ENCODE data around the gene TAF3.
"Not testable (repeated sequence)": the region's sequence is repeated elsewhere in the genome, so short reads cannot be mapped to it uniquely, and the experiment has no call there.

TAF3 gene

GRCh38 chr10:7818295-7819120, at the start of gene TAF3:
Gene TAF3 (plus strand): TSS chr10:7818505. CDS start chr10:7818710, 205 bp downstream.
- peak; percentile 87 to 91 for DNase-seq

DNA sequence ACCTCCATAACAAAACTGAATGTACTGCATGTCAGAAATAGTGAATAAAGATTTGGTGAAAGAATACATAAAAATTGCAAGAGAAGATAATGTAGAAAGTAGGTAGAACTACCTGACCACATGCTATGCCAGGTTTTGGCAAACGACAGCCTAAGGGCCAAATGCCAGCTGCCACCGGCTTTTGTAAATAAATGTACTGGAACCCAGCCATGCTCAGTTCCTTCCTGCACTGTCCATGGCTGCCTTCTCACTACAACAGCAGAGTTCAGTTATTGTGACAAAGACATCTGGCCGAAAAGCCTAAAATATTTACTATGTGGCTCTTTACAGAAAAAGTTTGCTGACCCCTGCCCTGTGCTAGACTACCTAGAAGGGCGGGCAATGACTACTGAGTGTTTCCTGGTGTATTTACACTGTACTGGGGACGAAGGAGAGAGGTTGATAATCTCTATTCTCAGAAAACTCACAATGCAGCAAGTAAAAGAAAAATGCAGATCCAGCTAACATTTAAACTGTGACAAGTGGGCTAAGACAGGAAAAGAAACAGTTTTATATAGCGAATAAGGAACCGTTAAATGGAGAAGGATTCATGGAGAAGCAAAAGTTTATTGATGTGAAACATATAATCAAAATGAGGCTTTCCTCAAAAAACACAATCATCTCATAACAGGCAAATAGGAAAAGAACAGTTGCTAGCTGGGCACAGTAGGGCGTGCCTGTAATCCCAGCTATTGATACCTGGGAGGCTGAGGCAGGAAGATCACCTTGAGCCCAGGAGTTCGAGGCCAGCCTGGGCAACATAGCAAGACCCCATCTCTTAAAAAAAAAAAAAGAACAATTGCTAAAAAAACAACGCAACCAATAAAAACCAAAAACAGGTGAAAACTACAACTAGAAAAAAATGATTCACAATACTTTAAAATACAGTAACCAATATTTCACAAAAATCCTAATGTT, 44.2 kb upstream of the TAF3 start:
- no peak for DNase-seq

DNA sequence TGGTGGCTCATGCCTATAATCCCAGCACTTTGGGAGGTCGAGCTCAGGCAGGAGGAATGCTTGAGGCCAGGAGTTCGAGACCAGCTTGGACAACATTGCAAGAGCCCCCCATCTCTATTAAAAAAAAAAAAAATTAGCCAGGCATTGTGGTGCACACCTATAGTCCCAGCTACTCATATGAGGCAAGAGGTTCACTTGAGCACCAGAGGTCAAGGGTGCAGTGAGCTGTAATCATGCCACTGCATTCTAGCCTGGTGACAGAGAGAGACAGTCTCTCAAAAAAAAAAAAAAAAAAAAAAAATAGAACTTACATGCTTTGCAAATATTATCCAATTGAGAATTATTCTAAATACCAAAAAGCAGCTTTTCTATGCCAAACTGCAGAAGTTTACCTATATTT, 41.5 kb upstream of the TAF3 start:
- no peak for DNase-seq

DNA sequence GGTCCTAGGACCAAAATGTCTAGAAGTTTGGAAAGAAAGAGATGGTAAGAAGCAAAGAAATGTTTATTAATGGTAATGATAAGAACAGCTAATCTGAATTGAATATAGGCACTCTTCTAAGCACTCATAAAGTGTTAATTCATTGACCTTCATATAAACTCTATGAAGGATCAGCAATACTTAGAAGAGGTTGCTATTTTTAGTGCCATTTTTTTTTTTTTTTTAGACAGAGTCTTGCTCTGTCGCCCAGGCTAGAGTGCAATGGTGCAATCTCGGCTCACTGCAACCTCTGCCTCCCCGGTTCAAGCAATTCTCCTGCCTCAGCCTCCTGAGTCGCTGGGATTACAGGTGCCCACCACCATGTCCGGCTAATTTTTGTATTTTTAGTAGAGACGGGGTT, 36.1 kb upstream of the TAF3 start:
- not testable (repeated sequence) for DNase-seq

- no peak for DNase-seq
Observed at GRCh38 chr10:7786430-7786829, 31.9 kb upstream of the TAF3 start.

DNA sequence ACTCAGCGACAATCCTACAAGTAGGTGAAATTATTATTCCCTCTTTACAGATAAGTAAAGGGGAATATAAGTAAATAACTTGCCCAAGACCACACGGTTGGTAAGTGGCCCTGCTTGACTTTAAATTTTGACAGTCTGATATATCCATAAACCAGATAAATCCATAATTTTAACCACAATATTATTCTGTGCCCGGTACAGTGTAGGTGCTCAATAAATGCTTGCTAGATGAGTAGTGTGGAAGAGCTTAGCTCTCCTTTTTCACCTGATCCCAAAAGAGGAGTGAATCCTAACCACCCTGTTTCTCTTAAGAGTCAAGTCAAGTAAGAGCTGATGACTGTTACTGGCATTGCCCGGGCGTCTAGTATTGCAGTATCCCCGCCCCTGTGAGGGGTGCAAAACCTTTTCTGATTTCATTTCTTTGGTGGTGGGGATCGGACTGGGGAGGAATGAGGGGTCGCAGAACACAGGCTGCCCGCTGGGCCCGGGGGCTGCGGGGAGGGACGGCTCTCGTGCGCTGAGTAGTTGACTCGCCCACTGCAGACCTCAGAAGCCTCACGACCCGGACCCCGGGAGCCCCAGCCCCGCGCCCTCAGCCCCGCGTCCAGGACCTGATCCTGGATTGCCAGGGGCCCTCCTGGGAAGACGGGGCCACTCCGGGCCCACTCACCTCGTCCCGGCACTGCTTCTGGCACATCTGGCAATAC, 31.0 kb upstream of the TAF3 start:
- DNase-seq = no peak

GRCh38 chr10:7787857-7788638, 30.3 kb upstream of the TAF3 start, which contains the start of the genes ATP5F1C and KIN:
Gene ATP5F1C (plus strand): TSS chr10:7788177. CDS start chr10:7788208, 31 bp downstream.
Gene KIN (minus strand): TSS chr10:7787993. CDS start chr10:7787933, 60 bp downstream.
- DNase-seq = peak; percentile 97 to 98

- no peak for DNase-seq
Observed at GRCh38 chr10:7788639-7789286, 29.5 kb upstream of the TAF3 start.

- no peak for DNase-seq
Observed at GRCh38 chr10:7789390-7789789, 28.9 kb upstream of the TAF3 start.

DNA sequence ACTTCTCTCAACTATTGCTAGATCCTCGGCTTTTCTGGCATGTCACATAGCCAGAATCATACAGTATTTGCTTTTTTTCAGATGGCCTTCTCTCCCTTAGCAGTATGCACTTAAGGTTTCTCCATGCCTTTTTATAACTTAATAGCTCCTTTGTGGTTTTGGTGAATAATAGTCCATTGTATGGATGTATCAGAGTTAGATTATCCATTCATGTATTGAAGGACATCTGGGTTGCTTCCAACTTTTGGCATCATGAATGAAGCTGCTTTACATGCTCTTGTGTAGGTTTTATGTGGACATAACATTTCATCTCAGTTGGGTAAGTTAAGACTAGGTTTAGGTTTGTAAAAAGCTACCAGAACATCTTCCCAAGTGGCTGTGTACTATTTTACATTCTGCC, 25.8 kb upstream of the TAF3 start:
- no peak for DNase-seq

DNA sequence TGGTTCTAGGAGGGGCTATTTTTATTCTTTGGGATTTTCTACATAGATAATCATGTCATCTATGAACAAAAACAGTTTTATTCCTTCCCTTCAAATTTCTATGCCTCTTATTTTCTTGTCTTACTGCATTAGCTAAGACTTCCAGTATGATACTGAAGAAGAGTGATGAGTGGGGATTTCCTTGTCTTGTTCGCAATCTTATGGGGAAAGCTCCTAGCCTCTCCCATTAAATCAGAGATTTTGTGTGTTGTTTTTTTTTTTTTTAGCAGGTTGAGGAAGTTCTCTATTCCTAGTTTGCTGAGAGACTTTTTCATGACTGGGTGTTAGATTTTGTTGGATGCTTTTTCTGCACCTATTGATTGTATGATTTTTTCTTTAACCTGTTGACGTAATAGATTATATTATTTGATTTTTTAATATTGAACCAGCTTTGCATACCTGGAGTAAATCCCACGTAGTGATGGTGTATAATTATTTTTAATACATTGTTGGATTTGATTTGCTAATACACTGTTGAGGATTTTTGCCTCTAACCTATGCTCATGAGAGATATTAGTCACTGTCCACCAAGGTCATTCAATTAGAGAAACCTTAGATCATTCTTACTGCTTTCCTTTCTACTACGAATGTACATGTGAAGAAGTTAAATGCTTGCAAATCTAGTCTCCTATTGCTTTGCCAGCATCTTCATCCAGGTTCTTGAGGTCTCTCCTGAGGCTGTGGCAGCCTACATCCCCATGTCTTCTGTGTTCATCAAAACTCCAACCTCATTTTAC, 23.9 kb upstream of the TAF3 start:
- no peak for DNase-seq

- DNase-seq = no peak
Observed at GRCh38 chr10:7795605-7796004, 22.7 kb upstream of the TAF3 start.

DNA sequence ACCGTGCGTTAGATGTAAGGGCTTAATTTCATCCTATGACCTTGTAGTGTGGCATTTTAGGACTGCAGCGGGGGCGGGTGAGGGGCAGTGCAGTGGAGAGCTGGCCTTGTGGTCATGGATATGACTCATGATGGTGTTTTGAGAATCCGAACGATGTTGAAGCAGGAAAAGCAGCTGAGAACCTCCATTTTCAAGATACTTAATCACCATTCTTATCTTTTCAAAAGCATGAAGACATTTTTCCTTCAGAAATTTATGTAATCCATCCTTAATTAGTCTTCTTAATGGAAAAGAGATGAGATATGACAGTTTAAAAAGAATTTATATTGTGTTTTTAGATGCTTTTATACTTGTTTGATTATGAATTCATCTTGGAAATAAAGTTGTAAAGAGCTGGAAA, 20.7 kb upstream of the TAF3 start:
- no peak for DNase-seq

DNA sequence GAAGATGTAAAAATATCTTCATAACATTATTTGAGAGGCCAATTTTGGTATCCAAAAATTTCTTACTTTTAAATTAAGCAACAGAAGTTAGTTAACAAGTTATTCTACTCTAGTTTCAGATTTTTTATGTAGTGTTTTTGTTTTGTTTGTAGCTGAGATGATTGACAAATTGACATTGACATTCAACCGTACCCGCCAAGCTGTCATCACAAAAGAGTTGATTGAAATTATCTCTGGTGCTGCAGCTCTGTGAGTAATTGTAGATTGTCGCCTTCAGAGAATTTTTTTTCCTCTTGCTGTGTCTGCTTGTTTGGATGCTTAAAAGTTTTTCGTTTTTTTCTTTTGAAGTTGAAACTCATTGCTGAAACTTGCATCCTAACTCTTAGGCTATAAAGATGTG, 15.7 kb upstream of the TAF3 start:
- DNase-seq = no peak

- DNase-seq = no peak
Observed at GRCh38 chr10:7804216-7804615, 14.1 kb upstream of the TAF3 start.

DNA sequence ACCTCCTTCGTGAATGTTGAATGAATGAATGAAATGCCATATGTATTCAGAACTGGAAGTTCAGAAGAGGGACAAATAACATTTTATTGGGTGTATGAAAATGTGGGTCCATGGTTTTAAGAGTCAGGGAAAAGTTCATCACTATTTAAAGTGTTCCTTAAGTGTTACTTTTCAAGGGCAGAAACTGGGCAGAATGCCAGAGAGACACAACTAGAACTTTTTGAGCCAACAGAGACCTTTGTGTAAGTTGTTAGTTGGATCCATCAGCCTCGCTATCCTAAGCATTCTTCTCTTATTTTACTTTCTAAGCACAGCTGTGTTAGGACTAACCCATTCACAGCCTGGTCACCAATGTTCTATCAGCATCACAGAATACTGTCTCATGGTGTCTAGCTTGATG, 13.6 kb upstream of the TAF3 start:
- no peak for DNase-seq

DNA sequence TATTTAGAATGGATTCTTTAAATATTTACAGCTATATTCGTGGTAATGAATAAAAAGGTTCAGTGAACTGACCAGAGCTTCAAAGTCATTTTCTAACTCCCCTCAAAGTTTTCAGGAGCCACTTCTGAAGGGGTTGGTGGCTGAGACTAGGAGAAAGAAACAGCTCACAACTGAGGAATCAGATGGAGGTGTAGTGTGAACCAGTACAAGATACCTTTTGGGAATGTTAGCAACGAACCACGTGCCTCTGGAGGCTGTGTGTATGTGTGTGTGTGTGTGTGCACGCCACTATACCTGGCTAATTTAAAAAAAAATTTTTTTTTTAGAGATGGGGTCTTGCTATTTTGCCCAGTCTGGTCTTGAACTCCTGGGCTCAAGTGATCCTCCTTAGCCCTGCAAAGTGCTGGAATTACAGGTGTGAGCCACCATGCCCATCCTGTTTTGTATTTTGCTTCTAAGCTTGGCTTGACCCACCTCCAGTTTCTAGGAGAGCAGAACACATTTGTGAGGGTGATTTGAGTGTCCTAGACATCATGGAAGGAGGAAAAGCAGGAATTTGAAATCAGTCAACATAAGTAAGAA, 9.5 kb upstream of the TAF3 start:
- no peak for DNase-seq

GRCh38 chr10:7810443-7810842, 7.9 kb upstream of the TAF3 start:
- no peak for DNase-seq

GRCh38 chr10:7811000-7811399, 7.3 kb upstream of the TAF3 start:
- no peak for DNase-seq

DNA sequence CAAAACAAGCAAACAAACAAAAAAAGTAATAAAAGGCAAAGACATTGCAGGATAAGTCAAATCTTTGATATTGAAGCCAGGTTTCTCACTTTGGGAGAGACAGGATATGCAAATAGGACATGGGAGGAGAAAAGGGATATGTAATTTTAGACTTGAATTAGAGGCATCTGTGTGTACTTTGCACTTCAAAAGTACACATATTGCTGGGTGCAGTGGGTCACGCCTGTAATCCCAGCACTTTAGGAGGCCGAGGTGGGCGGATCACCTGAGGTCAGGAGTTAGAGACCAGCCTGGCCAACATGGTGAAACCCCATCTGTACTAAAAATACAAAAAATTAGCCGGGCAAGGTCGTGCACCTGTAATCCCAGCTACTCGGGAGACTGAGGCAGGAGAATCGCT, 6.6 kb upstream of the TAF3 start:
- DNase-seq = not testable (repeated sequence)
